Stimulated activated CD8-positive, alpha-beta memory T cell treated with anti-CD3 and anti-CD28 coated beads, Interleukin-7, amount 100 ng/mL, for 24 hours (primary cell): ENCODE data around the gene ANGPTL2.
"Not testable (repeated sequence)": the region's sequence is repeated elsewhere in the genome, so short reads cannot be mapped to it uniquely, and the experiment has no call there.

Experiments used
- DNase-seq: peaks from one replicate; pipeline ENCODE4 v3.0.0-alpha.2; 2020; ENCODE audit warnings: low read depth

ANGPTL2 gene

DNA sequence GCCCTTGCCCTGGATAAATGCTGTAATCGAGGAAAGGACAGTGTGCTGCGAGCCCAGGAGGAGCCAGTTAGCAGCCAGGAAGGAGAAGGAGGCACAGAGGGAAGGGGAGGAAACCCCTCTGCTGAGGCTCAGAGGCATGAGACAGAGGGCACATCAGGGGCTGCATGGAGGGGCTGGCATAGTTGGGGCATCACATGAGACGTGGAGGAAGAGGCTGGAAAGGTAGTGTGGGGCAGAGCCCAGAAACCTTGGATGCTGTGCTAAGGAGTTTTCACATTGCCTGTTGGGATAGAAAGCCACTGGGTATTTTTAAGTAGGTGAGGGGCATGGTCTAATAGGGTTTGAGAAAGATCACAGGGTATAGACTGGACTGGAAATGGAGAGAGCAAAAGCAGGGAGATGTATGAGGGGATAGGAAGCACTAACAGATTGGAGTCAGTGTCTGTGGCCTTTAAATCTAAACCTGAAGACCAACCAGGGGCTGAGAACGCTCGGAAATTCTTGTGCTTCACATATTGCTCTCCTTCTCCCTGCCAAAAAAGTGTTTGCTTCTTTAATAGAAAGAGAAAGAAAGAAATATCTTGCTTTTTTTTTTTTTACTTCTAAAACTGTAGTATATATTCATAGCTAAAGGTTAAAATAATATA is 33.0 kb upstream of the ANGPTL2 start:
- no peak for DNase-seq

DNA sequence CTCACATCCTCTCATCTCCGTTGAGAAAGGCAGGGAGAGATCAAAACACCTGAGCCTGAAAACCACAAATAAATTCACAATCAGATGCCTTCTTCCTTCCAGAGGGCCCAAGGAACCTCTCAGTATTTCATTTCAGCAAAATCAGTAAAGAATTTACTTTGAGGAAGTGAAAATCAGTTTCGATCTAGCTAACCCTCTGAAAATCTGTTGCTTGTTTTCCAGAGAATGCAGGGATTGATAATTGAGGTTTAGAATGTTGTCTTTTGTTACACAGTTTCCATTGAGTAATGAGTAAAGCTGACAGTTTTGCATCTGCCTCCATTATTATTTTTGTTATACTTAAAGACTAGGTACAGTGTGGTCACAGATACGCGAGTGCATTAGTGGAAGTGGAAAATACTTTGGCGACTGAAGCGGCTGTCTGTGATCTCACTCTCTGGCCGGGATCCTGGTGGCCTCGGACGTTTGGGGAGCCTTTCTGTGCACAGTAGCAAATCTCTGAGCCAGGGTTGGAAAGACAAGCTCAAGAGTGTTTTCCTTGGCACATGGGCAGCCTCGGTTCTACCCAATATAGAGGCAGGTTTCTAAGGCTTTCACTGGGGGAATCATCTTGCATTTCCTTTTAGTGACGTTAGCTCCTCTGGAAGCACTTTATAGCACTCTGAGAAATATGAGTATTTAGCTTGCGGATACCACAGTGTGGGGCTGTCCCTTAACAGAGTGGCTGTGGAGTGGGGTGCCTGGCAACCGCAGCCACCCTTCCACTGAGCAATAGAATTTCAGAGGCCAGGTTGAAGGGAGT is 32.2 kb upstream of the ANGPTL2 start:
- DNase-seq: no peak

DNA sequence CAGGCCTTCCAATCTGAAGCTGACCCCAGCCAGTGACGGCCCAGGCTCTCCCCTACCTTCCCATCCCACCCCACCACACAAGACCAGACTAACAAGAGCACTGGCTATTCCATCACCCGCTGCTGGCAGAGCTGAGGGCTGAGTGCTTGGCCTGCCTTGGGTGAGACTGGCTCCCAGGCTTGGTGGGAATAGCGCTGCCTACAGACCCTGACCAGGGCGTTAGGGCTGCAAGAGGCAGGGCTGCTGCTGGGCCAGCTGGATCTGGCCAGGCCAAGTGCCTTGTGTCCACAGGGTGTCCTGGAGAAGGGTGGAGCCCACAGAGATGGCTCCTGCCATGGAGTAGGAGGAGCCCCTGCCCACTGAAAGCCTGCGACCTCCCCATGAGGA is 31.6 kb upstream of the ANGPTL2 start:
- no peak for DNase-seq

DNA sequence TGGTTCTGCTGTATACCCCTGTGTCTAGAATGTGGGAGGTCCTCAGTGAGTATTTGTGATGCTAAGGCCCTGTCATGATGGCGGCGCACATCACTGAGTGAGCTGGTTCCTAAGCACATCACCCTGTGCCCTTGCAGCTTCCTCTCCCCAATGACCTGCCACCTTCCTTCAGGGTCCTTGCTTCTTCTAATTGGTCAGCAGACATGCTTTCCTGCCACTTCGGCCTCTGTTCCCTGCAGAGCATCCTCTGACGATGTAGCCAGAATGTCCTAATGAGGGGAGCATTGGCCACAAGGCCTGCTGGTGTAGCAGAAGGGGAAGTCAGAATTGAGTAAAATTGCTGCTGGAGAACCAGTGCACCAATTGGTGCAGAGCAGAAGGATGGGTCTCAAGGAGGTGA is 31.1 kb upstream of the ANGPTL2 start:
- DNase-seq: no peak

DNA sequence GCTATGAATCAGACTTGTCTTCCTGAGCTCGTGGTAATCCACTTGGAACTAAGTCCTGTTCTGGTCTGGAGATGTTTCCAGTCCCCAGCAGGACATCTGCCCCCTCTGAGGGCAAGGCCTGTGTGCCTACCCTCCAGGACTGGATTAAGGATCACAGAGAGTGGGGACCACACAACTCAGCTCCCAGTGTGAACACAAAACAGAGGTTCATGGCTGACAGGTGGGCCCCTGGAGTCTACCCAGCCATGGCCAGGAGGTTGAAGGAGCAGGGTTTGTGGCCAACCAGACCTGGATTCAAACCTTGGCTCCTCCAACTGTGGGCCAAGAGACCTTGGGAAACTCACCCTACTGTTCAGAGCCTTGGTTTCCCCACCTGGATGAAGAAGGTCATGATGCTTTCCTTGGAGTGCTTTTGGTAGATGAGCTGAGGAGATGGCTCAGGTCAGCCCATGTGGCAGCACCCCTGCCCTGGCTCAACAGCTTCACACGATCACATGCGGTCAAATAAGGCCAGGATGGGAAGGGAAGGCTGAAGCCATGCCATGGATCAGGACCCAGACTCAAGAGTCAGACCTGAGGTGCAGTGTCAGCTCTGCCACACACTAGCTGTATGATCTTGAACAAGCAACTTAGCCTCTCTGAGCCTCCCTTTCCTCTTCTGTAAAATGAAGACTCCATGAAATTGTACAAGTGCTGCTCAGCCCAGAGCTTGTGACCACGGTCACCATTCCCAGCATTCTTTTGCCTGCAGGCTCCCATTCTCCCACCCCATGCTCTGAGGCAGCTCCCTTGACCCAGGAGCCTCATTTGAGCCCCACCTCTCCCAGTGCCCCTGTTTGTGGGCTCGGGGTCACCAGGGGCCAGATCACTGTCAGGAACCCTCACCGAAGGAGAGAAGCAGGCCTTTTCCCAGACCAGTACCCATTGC is 27.3 kb upstream of the ANGPTL2 start:
- DNase-seq: no peak

DNA sequence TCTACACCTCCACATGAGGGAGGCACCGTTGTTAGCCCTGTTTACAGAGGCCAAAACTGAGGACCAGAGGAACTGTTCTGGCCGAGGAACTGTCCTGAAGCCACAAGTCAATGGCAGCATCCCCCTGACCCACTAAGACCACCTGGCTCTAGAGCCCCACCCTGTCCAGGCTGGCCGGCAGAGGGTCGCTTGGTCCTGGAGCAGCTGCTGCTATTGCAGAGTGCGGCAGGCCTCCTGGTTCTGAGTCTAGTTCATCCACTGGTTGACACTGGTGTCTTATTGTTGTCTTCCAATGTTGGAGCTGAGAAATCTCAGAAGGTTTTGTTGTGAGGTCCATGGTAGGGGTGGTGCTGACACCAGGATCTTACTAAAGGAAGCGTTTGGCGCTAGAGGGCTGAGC is 26.6 kb upstream of the ANGPTL2 start:
- DNase-seq: no peak

DNA sequence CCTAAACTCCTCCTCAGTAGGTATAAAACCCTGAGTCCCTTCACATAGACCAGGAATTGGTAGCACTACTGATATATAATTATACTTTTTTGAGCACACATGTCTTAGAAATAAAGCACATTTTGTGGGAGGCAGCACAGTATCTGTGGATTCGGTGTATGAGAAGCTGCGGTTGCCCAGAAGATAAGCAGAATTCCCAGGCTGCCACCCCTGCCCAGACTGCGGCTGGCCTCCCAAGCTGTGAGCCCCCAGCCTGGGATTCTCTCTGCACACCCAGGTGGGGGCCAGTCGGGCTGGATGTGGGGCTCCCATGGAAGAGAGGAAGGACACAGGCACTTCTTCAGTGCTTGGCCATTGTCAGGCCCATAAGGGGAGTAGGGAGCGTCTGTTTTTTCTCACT is 25.6 kb upstream of the ANGPTL2 start:
- DNase-seq: no peak

DNA sequence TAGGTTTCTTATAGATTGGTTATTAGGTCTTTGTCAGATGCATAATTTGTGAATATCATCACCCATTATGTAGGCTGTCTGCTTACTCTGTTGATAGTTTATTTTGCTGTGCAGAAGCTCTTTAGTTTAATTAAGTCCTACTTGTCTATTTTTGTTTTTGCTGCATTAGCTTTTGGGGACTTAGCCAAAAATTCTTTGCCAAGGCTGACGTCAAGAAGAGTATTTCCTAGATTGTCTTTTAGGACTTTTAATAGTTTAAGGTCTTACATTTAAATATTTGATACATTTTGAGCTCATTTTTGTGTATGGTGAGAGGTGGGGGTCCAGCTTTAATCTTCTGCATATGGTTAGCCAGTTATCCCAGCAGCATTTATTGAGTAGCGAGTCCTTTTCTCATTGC is 24.8 kb upstream of the ANGPTL2 start:
- no peak for DNase-seq

DNA sequence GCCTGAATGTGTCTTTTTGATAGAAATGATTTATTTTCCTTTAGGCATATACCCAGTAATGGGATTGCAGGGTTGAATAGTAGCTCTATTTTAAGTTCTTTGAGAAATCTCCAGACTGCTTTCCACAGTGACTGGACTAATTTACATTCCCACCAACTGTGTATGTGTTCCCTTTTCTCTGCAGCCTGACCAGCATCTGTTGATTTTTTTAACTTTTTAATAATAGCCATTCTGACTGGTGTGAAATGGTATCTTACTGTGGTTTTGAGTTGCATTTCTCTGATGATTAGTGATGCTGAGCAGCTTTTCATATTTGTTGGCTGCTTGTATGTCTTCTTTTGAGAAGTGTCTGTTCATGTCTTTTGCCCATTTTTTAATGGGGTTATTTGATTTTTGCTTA is 24.4 kb upstream of the ANGPTL2 start:
- DNase-seq: not testable (repeated sequence)

DNA sequence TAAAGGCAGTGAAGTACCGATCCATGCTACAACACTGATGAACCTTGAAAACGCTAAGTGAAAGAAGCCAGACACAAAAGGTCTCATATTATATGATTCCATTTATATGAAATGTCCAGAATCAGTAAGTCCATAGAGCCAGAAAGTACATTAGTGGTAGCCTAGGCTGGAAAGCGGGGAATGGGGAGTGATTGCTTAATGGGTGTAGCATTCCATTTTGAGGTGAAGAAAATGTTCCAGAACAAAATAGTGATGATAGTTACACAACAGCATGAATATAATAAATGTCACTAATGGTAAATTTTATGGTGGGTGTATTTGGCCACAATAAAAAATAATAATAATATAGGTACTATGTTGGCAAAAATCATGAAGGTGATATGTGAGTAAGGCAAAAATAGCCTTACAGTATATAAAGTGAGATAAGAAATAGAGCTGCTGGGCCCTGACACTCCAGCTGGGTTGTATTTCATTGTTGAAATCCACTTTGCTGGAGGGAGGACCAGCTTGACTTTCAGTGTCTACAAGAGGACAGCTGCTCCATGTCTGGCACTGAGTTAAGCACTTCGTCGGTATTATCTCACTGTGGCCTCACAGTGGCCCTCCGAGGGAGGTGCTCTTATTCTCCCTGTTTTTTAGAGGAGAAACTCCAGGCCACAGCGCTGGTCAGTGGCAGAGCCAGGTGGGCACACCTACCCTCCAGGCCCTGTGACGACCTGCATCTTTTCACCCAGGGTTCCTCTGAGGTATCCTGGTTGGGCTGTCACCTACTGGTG is 22.4 kb upstream of the ANGPTL2 start:
- DNase-seq: no peak

DNA sequence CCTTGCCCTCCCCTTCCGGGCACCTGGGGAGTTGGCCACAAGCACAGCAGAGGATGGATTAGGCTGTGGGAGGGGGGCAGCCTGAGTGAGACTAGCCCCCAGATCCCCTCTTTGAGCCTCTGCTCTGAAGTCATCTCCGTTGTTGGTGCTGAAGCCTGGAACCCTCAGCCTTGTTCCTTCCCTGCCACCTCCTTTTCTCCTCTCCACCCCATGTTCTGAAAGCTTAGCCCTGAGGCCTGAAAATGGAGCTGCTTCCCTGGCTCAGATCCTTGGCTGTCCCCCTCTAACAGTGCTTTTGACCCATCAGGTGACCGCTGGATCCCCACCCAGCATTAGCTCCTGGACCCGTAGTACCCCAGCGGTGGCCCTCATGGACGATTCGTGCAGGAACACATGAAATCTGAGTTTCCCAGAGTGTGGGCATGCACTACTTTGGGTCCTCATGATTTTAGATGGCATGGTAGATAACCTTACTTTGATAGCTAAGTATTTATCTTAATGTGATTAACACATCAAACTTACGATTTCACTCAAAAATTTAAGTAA is 21.6 kb upstream of the ANGPTL2 start:
- DNase-seq: no peak

DNA sequence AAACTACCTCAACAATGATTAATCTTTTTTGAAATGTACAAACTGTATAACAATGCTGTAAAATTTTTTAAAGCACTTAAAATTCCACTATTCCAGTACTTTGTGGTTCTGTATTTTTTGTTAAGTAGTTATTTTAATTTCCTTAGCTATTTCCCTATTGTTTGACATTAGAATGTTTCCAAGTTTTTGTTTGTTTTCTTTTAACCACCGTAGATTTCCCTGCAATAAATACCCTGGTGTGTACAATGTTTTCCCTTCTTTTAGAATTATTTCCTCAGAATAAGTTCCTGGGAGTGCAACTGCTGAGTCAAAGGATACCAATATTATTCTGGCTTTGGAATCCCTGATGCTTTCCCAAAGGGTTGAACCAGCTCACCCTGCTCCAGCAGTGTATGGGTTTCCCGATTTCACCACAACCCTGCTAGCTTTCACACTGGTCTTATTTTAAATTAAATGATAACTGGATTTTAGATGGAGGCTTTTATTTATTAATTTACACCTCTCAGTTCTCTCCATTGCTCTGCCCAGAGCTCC is 20.6 kb upstream of the ANGPTL2 start:
- DNase-seq: no peak

DNA sequence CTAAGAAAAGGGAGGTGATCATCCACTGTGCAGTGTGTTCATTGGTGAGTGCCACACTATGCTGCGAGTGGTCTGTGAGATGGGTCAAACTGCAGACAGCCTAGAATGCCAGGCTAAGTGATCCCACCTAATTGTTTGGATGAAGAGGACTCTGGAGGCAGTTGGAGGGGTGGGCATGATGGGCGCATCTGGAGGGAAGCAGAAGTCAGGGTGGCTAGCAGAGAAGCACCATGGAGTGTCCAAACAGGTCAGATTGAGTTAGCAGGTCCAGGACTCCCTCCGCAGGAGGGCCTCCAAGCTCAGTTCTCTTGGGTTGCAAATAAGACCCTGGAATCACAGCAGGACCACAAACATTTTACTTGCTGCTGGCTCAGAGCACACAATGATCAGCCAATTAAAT is 19.9 kb upstream of the ANGPTL2 start:
- no peak for DNase-seq

DNA sequence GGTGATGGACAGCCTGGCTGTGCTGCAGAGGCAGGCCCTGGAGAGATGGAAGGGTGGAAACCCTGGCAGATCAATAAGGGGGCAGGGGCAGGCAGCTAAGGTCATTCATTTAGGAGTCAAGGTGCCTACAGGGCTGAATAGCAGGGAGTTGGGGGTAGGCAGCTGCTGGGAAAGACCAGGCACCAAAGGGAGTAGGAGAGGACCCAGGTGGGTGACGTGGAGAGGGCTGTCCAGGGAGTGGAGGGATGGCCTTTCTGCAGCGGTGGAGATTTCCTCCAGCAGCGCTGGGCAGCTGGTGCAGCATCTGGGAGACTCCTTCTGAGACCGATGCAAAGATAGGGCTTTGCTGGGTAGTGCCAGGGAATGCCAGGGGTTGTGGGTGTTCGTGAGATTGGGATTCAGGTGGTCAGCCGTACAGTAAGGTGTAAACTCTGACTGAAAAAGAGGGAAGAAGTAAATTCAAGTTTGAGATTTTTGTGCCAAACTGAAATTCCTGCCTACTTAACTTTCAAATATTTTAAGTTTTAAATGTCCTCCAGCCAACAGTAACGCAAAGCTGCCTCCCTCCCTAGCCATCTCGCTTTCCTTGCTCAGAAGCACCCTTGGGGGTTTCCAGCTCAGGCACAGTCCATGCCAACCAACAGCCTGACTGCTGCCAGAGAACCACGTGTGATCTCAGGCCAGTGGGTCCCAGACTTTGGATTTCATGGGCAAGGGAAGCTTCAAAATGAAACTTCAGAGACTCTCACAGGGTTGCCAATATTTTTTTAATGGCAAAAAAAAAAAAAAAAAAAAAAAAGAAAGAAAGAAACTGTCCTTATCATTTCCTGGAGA is 18.6 kb upstream of the ANGPTL2 start:
- DNase-seq: no peak

DNA sequence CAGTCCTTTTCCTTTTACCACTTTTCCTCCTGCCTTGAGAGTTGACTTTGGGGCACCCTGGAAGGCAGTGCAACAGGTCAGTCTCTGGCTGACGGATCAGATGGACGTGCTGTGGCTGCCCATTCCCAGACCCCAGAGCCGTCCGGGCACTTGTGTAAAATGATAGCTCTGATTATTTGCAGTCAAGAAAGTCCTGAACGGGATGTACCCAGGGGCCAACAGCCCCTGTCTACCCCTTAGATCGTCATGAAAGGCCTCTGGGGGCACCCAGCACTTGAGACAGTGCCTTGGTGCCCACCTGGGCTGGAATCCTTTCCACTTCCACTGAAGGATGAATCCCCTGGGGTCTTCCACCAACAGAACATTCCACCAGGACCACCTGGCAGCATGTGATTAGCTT is 17.7 kb upstream of the ANGPTL2 start:
- no peak for DNase-seq

DNA sequence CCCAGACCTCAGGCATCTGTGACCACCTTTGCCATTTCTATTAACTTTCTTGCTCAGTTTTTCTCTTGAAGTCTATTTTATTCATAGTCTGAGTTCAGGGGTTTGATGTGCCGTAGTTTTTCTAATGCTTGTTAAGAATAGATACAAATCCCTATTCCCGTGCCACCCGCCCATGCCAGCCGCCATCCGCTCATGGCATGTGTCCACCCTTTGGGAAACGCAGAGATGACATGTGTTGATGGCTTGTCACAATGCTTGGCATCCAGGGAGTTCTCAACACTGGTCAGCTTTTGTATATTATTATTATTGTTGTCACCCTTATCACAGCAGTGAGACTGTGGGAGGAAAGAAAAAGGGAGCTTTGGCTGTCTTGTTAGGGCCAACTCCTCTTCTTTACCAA is 17.3 kb upstream of the ANGPTL2 start:
- no peak for DNase-seq

DNA sequence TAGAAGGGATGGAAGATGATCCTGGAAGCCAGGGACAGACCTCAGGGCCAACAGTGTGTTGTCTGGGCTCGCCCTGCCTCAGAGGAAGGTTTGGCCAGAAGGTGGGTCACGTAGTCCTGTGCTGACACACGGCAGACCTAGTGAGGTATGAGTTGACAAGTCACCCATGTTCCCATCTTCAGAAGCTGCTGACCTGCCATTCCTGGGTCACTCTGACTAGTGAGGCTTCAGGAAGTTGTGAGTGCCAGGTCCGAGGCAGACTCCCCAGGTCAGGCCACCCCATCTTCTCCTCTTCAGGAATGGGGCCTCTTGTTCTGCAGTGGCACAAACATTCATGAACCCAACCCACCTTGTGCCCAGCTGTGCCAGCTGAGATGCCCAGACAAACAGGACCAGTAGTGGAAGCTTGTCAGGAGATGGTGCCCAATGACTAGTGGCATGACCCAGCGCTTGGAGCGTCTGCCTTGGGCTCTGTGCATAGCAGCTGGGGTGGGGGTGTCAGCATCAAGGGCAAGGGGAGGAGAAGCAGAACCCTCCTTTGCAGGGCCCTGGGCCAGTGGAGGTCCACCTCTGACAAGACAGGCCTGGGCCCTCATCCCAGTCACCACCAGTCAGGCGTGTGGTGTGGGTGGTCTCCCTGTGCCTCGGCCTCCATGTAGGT is 16.8 kb upstream of the ANGPTL2 start:
- DNase-seq: no peak

DNA sequence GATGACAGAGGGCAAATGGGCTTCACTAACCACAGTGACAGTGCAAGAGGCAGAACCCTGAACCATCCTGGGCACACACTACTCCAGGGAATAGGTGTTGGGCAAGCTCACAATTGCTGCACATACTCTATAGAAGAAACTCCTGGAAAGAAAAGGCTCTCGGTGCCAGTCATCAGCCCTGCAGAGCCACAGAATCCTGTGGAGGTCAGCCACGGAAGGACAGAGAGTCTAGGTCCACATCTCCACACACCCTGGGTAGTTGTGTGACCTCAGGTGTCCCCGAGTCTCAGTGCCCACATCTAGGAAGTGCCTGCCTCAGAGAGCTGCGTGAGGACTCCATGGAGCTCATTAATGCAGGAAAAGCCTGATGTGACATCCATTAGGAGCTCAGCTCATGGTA is 16.0 kb upstream of the ANGPTL2 start:
- DNase-seq: no peak

DNA sequence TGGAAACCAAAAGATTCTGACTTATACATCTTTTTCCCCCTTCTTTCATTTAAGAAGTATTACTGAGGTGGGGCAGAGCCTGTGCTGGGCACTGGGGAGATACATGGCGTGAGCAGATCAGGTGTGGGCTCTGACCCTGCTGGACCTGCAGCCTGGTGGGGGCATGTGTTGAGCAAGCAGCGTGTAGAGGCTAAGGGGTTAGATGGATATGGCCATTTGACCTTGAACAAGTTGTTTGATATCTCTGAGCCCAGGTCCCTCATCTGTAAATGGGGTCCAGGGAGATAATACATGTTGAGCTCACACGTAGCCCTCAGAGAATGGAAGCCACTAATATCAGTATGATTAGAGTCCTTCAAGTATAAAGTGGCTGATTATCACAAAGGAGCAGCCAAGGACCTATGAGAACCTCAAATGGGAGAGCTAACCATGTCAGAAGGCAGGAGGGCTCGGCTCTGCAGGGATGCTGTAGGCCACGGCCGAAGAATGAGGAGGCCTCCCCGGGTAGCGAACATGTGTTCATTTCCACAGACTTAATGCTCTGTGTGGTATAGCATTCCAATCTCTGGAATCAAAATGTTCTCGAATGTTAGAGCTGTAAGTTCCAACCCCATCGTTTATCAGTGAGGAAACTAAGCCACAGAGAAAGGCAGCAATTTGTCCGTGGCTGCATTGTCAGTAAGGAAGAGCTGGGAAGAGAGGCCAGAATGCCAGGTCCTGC is 15.4 kb upstream of the ANGPTL2 start:
- no peak for DNase-seq
